OCI-LY1 (cell line): Measurements from ENCODE around the gene C1QTNF6.

Experiments
- CTCF ChIP-seq: fragments of 200-600 bp; sonication (generic), shearing (Covaris generic); IDR thresholded peaks from 2 replicates; pipeline ENCODE4 v1.5.1; 2017; ENCODE audit warnings: mild to moderate bottlenecking, antibody characterized with exemption, low read length, moderate library complexity, mixed read lengths
- EZH2 ChIP-seq: fragments of 200-600 bp; sonication (generic), shearing (Covaris generic); IDR thresholded peaks from 2 replicates; pipeline ENCODE4 v1.8.0; 2017; ENCODE audit warnings: borderline replicate concordance, mixed run types, mild to moderate bottlenecking, antibody characterized with exemption, low read length, moderate library complexity, mixed read lengths

DNA sequence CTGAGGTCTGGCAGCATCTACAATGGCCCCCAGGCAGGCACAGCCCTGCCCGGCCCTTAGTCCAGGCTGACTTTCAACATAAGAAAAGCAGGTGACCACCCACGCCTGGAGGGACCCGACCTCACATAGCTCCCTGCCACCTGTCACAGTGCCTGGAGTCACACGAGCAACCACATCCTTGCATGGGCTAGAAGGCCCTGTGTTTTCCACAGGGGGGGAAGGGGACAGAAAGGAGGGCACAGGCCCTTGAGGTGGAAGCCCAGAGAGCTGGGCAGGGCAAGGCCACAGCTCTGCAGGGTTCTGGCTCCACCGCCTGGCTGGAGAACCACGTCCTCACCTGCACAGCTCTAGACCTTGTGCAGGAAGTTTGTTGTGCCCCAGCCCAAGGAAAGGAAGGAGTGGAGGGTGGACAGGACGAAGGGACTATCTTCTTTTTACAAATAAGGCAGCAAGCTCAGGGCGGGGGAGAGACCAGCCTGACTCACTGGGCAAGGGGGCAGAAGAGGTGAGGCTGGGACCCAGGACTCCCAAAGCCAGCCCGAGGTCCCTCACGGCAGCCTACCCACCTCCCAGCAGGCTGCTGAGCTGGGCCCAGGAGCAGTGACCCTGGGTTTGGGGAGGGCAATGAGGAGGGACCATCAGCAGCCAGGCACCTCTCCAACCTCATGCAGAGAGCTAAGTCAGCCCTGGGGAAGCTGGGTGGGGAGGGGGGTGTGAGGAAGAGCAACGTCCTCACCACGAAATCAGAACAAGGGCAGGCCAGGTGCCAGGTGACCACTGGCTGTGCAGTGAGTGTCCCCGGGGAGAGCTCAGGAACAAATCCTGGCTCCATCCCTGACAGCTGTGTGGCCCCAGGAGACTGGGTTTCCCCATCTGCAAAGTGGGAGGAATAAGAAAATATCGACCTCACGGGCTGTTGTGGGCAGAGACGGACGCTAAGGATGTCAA, 4.3 kb downstream of the C1QTNF6 start:
- TF ChIP-seq CTCF (no peak), EZH2 (no peak)
